KOPT-K1 (cell line): Measurements from ENCODE around the gene NR0B2.
"Not testable (repeated sequence)": the region's sequence is repeated elsewhere in the genome, so short reads cannot be mapped to it uniquely, and the experiment has no call there.

Experiments
- H3K27ac ChIP-seq: fragments of 200-600 bp; sonication (generic); 2 replicates; pipeline ENCODE4 v1.5.1; 2016; ENCODE audit warnings: antibody characterized with exemption, mild to moderate bottlenecking, low read depth, low read length; ENCODE audit not compliant: poor library complexity, severe bottlenecking
- H3K36me3 ChIP-seq: fragments of 200-600 bp; sonication (generic); 2 replicates; pipeline ENCODE4 v1.5.1; 2017; ENCODE audit warnings: antibody characterized with exemption, mild to moderate bottlenecking, low read length, moderate library complexity; ENCODE audit not compliant: insufficient read depth
- H3K9me3 ChIP-seq: fragments of 200-600 bp; sonication (generic); 2 replicates; pipeline ENCODE4 v1.5.1; 2017; ENCODE audit warnings: antibody characterized with exemption, low read length, mild to moderate bottlenecking; ENCODE audit not compliant: insufficient read depth, poor library complexity, severe bottlenecking

NR0B2 gene

GRCh38 chr1:26913754-26914619, at the start of gene NR0B2:
Gene NR0B2, minus strand, starts transcription at chr1:26913975. Its CDS starts 35 bp downstream, at chr1:26913940.
- no peaks in the 10 kb centered on the region for H3K9me3 ChIP-seq
- no peak within 1 kb of the TSS for H3K27ac ChIP-seq
- no peaks in the 10 kb centered on the region for H3K36me3 ChIP-seq

GRCh38 chr1:26961826-26962225, 48.1 kb upstream of the NR0B2 start:
- Histone ChIP-seq H3K36me3 (no peaks in the 10 kb centered on the region), H3K27ac (no peak overlapping the region), H3K9me3 (no peaks in the 10 kb centered on the region)

GRCh38 chr1:26960625-26960966, 46.8 kb upstream of the NR0B2 start:
- Histone ChIP-seq H3K36me3 (no peaks in the 10 kb centered on the region), H3K27ac (no peak overlapping the region), H3K9me3 (no peaks in the 10 kb centered on the region)

DNA sequence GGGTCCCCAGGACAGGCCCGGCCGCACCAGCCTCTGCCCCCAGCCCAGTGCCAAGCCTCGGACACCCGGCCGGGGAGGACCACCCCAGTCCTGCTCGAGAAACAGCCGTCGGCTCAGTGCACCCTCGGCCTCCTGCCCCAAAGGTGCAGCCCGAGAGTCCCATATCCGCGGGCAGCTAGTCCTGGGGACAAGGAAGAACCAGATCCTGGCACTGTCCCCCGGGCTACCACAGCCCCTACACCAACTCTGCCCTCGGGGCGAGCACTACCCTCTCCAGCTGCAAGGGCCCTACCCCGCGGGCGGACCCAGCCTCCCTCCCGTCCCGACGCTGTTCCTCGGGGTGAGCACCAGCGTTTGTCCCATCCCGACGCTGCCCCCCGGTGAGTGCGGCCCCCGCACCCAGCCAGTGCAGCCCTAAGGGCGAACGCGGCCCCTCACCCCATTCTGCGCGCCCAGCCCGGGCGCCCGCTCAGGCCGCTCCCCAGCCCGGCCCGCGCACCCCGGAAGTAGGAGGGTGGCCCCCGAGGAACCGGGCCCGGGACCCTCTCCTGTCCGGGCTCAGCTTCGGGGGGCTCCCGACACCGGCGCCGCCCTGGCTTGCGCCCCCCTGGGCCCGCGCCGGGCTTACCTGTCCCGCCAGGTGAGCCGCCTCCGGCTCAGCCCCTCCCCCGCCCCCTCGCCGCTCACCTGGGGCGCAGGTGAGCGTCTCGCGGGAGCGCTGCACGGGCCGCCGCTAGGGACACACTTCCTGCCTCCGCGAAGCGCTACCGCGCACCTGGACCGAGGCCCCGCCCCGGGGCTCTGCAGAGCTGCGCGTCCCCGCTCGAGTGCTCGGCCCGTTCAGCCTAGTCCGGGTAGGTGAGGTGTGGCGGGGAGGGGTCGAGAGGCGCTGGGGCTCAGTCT, 46.2 kb upstream of the NR0B2 start, which contains the start of gene KDF1:
Gene KDF1 (minus strand): TSS at position 747 of the 903 bp plus-strand sequence. CDS start 8,088 bp downstream, outside the sequence.
- Histone ChIP-seq H3K36me3 (no peaks in the 10 kb centered on the region), H3K27ac (no peak within 1 kb of the TSS), H3K9me3 (no peaks in the 10 kb centered on the region)

GRCh38 chr1:26959270-26959669, 45.5 kb upstream of the NR0B2 start:
- Histone ChIP-seq H3K36me3 (no peaks in the 10 kb centered on the region), H3K9me3 (no peaks in the 10 kb centered on the region), H3K27ac (no peak overlapping the region)

DNA sequence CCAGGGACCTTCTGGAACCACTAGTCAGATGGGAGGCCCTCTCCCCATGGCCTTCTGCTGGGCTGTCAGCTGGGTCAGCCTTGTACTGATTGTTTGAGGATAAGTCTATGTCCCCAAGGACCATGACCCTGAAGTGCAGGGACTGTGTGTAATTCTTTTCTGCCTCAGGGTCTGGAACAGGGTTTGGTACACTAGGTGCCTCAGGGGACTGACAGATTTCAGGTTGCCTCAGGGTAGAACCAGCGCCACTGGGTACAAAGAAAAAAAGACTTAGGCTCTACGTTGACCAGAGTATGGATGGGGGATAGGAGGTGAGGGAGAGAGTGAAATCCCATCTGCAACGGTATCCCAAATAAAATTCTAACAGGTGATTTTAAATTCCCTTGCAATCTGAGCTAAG, 43.5 kb upstream of the NR0B2 start:
- Histone ChIP-seq H3K9me3 (no peaks in the 10 kb centered on the region), H3K27ac (no peak overlapping the region), H3K36me3 (no peaks in the 10 kb centered on the region)

DNA sequence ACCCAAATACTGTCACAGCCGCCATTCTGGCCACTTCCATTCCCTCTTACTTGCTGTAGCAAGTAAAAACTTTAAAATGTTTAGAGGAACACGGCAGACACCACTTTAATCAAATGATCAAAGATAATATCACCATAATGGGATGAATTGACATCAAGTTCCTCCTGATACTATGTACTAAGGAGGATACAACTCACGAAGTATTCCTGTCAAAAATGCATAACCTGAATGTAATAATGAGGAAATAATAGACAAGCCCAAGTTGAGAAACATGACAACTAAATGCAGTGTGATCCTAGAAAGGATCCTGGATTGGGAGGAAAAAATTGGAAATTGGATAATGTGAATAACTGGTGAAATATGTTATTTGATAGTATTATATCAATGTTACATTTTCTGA, 42.5 kb upstream of the NR0B2 start:
- Histone ChIP-seq H3K36me3 (no peaks in the 10 kb centered on the region), H3K9me3 (no peaks in the 10 kb centered on the region), H3K27ac (no peak overlapping the region)

DNA sequence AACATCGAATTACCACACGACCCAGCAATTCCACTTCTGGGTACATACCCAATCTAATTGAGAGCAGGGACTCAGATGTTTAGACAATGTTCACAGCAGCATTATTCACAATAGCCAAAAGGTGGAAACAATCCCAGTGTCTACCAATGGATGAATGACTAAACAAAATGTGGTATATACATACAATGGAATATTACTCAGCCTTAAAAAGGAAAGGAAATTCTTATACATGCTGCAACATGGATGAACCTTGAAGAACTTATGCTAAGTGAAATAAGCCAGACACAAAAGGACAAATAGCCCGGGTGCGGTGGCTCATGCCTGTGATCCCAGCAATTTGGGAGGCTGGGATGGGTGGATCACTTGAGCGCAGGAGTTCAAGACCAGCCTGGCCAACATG, 39.6 kb upstream of the NR0B2 start:
- no peaks in the 10 kb centered on the region for H3K9me3 ChIP-seq
- no peaks in the 10 kb centered on the region for H3K36me3 ChIP-seq
- H3K27ac ChIP-seq = no peak overlapping the region

GRCh38 chr1:26951821-26952497, 38.2 kb upstream of the NR0B2 start:
- H3K36me3 ChIP-seq = peaks cover 9% of the 10 kb centered on the region
- no peak overlapping the region for H3K27ac ChIP-seq
- no peaks in the 10 kb centered on the region for H3K9me3 ChIP-seq

DNA sequence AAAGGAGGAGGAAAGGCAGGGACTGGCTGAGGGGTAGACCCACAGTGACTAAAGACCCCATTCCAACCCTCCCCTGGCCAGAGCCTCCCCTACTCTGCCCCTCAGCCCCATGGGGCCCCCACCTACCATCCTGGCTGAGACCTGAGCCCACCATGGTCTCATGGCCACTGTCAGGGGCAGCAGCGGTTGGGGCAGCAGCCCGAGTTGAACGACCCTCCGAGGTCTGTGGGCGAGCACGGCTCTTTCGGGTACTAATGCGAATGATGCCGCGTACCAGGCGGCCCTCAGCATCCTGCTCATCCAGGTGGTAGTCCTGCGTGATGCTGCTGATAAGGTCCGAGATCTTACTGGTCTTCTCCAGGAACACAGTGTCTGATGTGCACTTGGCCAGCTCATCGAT, 37.4 kb upstream of the NR0B2 start:
- no peak overlapping the region for H3K27ac ChIP-seq
- H3K9me3 ChIP-seq = no peaks in the 10 kb centered on the region
- peaks cover 16% of the 10 kb centered on the region for H3K36me3 ChIP-seq

DNA sequence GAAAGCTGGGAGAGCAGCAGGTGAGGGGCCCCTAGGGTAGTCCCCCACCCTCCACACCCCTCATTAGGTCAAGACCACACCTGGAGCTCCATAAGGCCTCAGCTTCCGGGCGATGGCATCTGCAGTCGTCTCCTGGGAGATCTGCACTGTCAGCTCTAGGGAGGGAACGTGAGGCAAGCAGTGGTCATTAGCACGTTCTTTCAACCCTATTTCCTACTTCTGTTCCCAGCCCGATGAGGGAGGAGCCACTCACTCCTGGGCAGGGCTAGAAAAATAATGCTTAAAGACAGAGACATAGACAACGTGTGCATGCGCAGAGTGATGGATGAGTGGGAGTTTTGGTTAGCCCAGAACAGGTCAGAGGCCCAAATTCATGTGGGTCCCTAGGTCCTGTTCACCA, 36.8 kb upstream of the NR0B2 start:
- no peaks in the 10 kb centered on the region for H3K9me3 ChIP-seq
- no peak overlapping the region for H3K27ac ChIP-seq
- H3K36me3 ChIP-seq = peaks cover 23% of the 10 kb centered on the region

DNA sequence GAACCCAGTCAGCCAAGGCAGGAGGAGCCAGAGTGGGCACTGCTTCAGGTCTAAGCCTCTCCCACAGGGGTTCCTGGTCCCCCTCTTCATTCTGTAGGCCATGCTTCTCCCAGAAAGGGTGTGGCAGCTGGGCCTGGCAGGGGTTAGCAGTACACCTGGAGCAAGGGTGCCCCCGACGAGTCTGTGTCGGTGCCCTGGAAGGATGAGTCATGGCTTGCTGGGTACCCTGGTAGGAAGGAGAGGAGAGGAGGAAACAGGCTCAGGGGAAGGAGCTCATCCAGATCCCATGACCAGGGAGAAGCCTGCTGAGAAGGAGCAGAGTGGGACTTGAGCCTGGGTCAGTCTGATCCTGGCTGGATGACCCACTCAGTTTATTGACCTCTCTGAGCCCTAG, 36.1 kb upstream of the NR0B2 start:
- Histone ChIP-seq H3K9me3 (no peaks in the 10 kb centered on the region), H3K27ac (no peak overlapping the region), H3K36me3 (peaks cover 29% of the 10 kb centered on the region)

DNA sequence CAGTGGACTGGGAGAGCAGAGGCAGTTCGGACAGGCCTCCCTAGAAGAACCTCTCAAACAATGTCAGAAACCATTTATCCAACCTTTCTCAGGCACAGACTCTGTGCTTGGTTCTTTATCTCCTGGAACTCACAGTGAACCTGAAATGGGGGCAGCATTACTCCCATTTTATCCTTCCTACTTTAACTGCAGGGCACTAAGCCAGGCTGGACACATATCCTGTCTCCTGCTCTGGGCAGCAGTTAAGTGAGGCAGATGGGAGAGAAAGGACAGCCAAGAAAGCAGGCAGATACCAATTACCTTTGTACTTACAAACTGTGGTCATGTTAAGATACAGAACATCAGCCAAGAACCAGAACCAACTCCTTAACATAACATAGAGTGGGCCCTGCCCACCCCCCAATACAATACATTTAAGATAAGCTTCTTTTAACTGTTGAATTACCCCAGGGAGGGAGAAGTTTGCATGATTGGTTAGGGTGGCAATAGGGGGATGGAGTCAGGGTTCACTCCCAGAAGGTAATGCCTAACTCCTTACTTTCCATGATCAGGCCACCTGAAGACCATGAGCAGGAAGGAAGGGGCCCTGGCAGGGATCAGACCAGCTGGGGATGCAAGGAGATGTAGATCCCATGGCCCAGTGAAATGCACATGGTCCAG, 35.6 kb upstream of the NR0B2 start:
- no peak overlapping the region for H3K27ac ChIP-seq
- no peaks in the 10 kb centered on the region for H3K9me3 ChIP-seq
- H3K36me3 ChIP-seq = peaks cover 35% of the 10 kb centered on the region

DNA sequence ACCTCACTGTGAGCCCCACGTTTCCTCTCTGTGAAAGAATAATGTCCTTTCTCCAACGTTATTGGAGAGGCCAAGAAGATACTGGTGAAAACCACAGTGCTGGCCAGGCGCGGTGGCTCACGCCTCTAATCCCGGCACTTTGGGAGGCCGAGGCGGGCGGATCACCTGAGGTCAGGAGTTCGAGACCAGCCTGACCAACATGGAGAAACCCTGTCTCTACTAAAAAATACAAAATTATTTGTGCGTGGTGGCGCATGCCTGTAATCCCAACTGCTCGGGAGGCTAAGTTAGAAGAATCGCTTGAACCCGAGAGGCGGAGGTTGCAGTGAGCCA, 34.9 kb upstream of the NR0B2 start:
- not testable (repeated sequence) for H3K27ac ChIP-seq
- H3K36me3 ChIP-seq = peaks cover 42% of the 10 kb centered on the region

DNA sequence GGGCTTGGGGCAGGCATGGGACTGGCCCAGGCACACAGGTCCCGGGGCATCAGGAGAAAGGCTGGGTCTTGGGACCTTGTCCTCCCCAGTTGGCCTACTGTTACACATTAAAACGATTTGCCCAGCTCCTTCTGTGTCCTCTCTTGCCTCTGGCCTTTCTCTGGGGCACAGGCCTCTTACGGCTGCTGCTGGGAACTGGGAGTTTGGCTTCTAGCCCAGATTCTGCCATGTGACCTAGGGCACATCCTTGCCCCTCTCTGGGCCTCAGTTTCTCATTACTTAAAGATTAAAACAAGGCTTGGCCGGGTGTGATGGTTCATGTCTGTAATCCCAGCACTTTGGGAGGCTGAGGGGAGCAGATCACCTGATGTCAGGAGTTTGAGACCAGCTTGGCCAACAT, 32.5 kb upstream of the NR0B2 start:
- peaks cover 66% of the 10 kb centered on the region for H3K36me3 ChIP-seq
- H3K9me3 ChIP-seq = no peaks in the 10 kb centered on the region
- H3K27ac ChIP-seq = no peak overlapping the region

More for the DNA sequence above, 34.9 kb upstream of the NR0B2 start:
- not testable (repeated sequence) for H3K9me3 ChIP-seq
